SK-N-SH treated with all-trans-retinoic acid at 6 μM for 48 hours (cell line): Measurements from ENCODE around the gene DPP9.

ENCODE experiments used
- ARNTL ChIP-seq: fragments of 450-650 bp; formaldehyde crosslinking; IDR thresholded peaks from 2 replicates; pipeline ENCODE4 v1.5.0; 2020; ENCODE audit warnings: low read depth, mild to moderate bottlenecking, moderate library complexity, borderline replicate concordance
- CREB5 ChIP-seq: fragments of 250-450 bp; sonication (Bioruptor Pico); IDR thresholded peaks from 2 replicates; pipeline ENCODE4 v1.5.1; 2020; ENCODE audit warnings: low read depth, mild to moderate bottlenecking, moderate library complexity
- CSDC2 ChIP-seq: fragments of 250-450 bp; sonication (Bioruptor Pico); IDR thresholded peaks from 2 replicates; pipeline ENCODE4 v1.5.0; 2020; ENCODE audit warnings: mild to moderate bottlenecking, moderate library complexity
- CSRNP3 ChIP-seq: fragments of 250-450 bp; sonication (Bioruptor Pico); IDR thresholded peaks from 2 replicates; pipeline ENCODE4 v1.5.1; 2021; ENCODE audit warnings: mild to moderate bottlenecking, moderate library complexity
- PATZ1 ChIP-seq: fragments of 250-450 bp; sonication (Bioruptor Pico); IDR thresholded peaks from 2 replicates; pipeline ENCODE4 v1.8.0; 2020; ENCODE audit warnings: mild to moderate bottlenecking, moderate library complexity, borderline replicate concordance
- POU6F1 ChIP-seq: fragments of 250-450 bp; sonication (Bioruptor Pico); IDR thresholded peaks from 2 replicates; pipeline ENCODE4 v1.8.0; 2021; ENCODE audit warnings: low read depth, mild to moderate bottlenecking, moderate library complexity, borderline replicate concordance
- RARB ChIP-seq: fragments of 250-450 bp; sonication (Bioruptor Pico); IDR thresholded peaks from 2 replicates; pipeline ENCODE4 v1.8.0; 2021; ENCODE audit warnings: mild to moderate bottlenecking, moderate library complexity
- SNAI2 ChIP-seq: fragments of 250-450 bp; sonication (Bioruptor Pico); IDR thresholded peaks from 2 replicates; pipeline ENCODE4 v1.5.0; 2020; ENCODE audit warnings: mild to moderate bottlenecking, moderate library complexity
- TOX ChIP-seq: fragments of 250-450 bp; sonication (Bioruptor Pico); IDR thresholded peaks from 2 replicates; pipeline ENCODE4 v1.8.0; 2021; ENCODE audit warnings: mild to moderate bottlenecking, moderate library complexity, borderline replicate concordance
- TSHZ2 ChIP-seq: fragments of 250-450 bp; sonication (Bioruptor Pico); IDR thresholded peaks from 2 replicates; pipeline ENCODE4 v1.5.0; 2020; ENCODE audit warnings: mild to moderate bottlenecking, moderate library complexity
- ZC3H10 ChIP-seq: fragments of 250-450 bp; sonication (Bioruptor Pico); IDR thresholded peaks from 2 replicates; pipeline ENCODE4 v1.5.1; 2021; ENCODE audit warnings: mild to moderate bottlenecking, moderate library complexity
- ZFP3 ChIP-seq: fragments of 250-450 bp; sonication (Bioruptor Pico); IDR thresholded peaks from 2 replicates; pipeline ENCODE4 v1.5.0; 2020; ENCODE audit warnings: mild to moderate bottlenecking, moderate library complexity
- ZFP30 ChIP-seq: fragments of 450-650 bp; formaldehyde crosslinking; IDR thresholded peaks from 2 replicates; pipeline ENCODE4 v1.5.0; 2022; ENCODE audit warnings: mild to moderate bottlenecking, moderate library complexity

- no peak for TF ChIP-seq PATZ1 (CRISPR knock-in tag)
- no peak for TF ChIP-seq TOX (CRISPR knock-in tag)
- TF ChIP-seq TSHZ2 (CRISPR knock-in tag), result no peak
- TF ChIP-seq ARNTL (CRISPR knock-in tag), result no peak
- TF ChIP-seq RARB, result no peak
- no peak for TF ChIP-seq CREB5
- no peak for TF ChIP-seq CSRNP3 (CRISPR knock-in tag)
- no peak for TF ChIP-seq SNAI2 (CRISPR knock-in tag)
- TF ChIP-seq ZFP30, result no peak
- no peak for TF ChIP-seq CSDC2 (CRISPR knock-in tag)
- no peak for TF ChIP-seq POU6F1
- no peak for TF ChIP-seq ZFP3
- TF ChIP-seq ZC3H10, result no peak
Measured at GRCh38 chr19:4748589-4748988, 24.9 kb upstream of the DPP9 start.
